Lung (tissue), 12 donors: Measurements from ENCODE around the gene ZNF441. TPM values are rescaled to one million over a fixed set of nuclear protein-coding genes. Genes with fewer than 3 reads are reported as not detected.
"Not testable (repeated sequence)": the region's sequence is repeated elsewhere in the genome, so short reads cannot be mapped to it uniquely, and the experiment has no call there.

Source experiments
- ATAC-seq: fragments of 200-7000 bp; cut with Tn5 transposase; one replicate; pipeline ENCODE4 v1.9.1; 2020; ENCODE audit warnings: moderate number of reproducible peaks; ENCODE audit not compliant: insufficient read depth, low FRiP score
- DNase-seq, 3 donors: peaks; one replicate each; pipeline ENCODE4 v3.0.0-alpha.2; 2013 to 2017
- H3K27ac ChIP-seq, 2 donors: one replicate each; pipeline ENCODE4 v1.5.1; 2013; ENCODE audit warnings: mild to moderate bottlenecking in 2 of 2, moderate library complexity in 2 of 2, control low read depth in 1 of 2, inconsistent platforms in 1 of 2, low read depth in 1 of 2, low read length in 1 of 2
- H3K27me3 ChIP-seq, 3 donors: one replicate each; pipeline ENCODE4 v1.5.1; 2013; ENCODE audit warnings: low read length in 2 of 3; ENCODE audit not compliant: control insufficient read depth in 3 of 3, insufficient read depth in 3 of 3
- H3K36me3 ChIP-seq, 4 donors: one replicate each; pipeline ENCODE4 v1.5.1; 2013; ENCODE audit warnings: low read length in 4 of 4, mild to moderate bottlenecking in 1 of 4, moderate library complexity in 1 of 4; ENCODE audit not compliant: control insufficient read depth in 4 of 4, insufficient read depth in 4 of 4
- H3K4me1 ChIP-seq, 5 donors: one replicate each; pipeline ENCODE4 v1.5.1; 2013; ENCODE audit warnings: low read length in 5 of 5, mild to moderate bottlenecking in 2 of 5, moderate library complexity in 1 of 5; ENCODE audit not compliant: control insufficient read depth in 5 of 5, insufficient read depth in 5 of 5
- H3K4me3 ChIP-seq: one replicate; pipeline ENCODE4 v1.5.1; 2013; ENCODE audit warnings: mild to moderate bottlenecking, control low read depth, moderate library complexity
- H3K9ac ChIP-seq, 2 donors: one replicate each; pipeline ENCODE4 v1.5.1; 2013; ENCODE audit warnings: low read length in 2 of 2, control low read depth in 1 of 2; ENCODE audit not compliant: insufficient read depth in 1 of 2
- H3K9me3 ChIP-seq, 4 donors: one replicate each; pipeline ENCODE4 v1.5.1; 2013; ENCODE audit warnings: low read length in 3 of 4, mild to moderate bottlenecking in 1 of 4, moderate library complexity in 1 of 4; ENCODE audit not compliant: control insufficient read depth in 4 of 4, insufficient read depth in 3 of 4
- CTCF ChIP-seq: IDR thresholded peaks from 2 replicates; pipeline ENCODE4 v1.5.1; 2012; ENCODE audit warnings: mild to moderate bottlenecking; ENCODE audit errors: control extremely low read depth, extremely low read depth
- WGBS, 2 donors: extraction: QIAGEN DNeasy Blood & Tissue Kit; methylation state at CpG; one replicate each; pipeline ENCODE4 v1.1.7; 2013; 5-methylcytosine and 5-hydroxymethylcytosine counted together
- polyA plus RNA-seq, 2 donors: library from polyadenylated mRNA; stranded (reverse); fragments of 200-250 nt; gene quantifications; one replicate each; pipeline ENCODE4 v1.2.1, GENCODE V29; 2013
- total RNA-seq, 2 donors: library from RNA; depleted of rRNA in 1 of 2; stranded (reverse); fragments of >200 nt in 1 of 2; gene quantifications; one replicate each; pipeline ENCODE4 v1.2.1, GENCODE V29; 2014 to 2021
- donor health status: control.
- donor health status: control.
- donor health status: Bipolar disorder and iron deficiency.
- donor health status: healthy.
- donor health status: DM: yes; HTN: yes; CAD: no.

The ZNF441 gene
- total and polyA plus RNA-seq, 4 donors, result 3.7 to 26.4 (median 6.6) TPM

DNA sequence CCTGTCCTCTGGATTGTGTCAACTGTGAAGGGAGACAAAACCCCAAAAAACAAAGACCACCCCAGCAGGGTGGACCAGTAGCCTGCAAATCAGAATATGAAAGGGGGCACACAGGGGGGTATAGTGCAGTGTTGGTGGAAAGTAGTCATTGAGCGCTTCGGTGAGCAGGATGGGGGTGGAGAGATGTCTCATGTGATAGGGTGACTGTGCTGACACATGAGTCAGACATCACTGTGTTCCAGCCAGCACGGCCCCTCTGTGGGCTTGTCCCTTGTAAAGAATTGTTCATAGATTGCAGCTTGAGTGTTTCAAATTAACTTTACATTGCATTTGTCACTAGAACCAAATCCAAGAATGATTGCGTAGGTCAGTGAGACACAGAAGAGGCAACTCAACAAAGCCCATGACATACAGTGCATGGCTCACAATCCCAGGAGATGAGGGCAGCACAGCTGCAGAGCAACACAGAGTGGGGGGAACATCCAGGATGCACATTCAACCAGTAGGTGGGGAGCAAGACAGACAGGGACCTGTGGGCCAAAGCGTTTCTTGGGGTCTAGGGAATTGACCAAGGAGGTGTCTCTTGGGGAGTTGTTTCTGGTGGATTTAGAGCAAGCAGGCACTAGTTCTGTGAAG lies 54.8 kb downstream of the ZNF441 start:
- H3K9me3 ChIP-seq, result peaks cover 0 to 5% (median 2%) of the 10 kb centered on the region in 4 donors
- no peaks in the 10 kb centered on the region for H3K27me3 ChIP-seq
- no peak overlapping the region for H3K27ac ChIP-seq
- no peak overlapping the region for H3K4me3 ChIP-seq
- 90 to 93% methylated on average over 5 of the region's 5 CpGs for WGBS, 2 donors
- ATAC-seq (no peak), DNase-seq (no peak)
- no peaks in the 10 kb centered on the region for H3K4me1 ChIP-seq
- H3K36me3 ChIP-seq, result peaks cover 3 to 18% (median 11%) of the 10 kb centered on the region in 4 donors
- TF ChIP-seq CTCF, result no peak
- H3K9ac ChIP-seq, result no peak overlapping the region

DNA sequence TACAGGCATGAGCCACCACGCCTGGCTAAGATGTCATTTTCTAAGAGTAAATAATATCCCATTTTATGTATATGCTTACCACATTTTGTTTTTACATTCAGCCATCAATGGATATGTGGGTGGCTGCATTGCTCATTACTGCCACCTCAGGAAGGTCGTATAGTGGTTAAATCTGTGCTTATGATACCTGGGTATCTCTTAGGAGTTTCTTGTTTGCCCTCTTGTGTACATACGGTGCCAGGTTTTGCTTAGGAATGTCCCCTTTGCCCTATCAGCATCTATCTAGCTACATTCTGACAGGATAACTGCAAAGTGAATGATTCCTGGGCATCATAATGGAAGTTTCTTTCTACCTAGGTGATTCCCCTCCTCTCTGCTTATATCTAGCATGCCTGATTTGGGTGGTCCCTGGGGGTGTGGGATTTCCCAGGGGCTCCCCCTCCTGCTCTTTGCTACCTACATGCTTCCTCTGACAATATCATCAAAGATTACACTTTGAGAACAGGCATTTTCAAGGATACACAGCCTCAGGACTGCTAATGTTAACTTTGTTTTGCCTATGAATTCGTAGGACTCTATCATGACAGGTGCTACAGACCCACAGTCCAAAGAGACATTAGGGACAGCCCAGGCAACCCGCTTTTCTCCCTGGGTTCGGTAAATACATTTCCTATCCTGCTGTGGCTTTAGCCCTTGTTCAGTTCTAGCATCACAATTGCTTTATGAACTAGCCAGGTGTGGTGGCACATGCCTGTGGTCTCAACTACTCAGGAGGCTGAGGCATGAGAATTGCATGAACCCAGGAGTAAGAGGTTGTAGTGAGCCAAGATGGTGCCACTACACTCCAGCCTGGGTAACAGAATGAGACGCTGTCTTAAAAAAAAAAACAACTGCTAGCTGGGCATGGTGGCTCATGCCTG lies 62.4 kb downstream of the ZNF441 start:
- not testable (repeated sequence) for ATAC-seq, H3K4me3 ChIP-seq, H3K27me3 ChIP-seq, H3K4me1 ChIP-seq, DNase-seq, H3K9ac ChIP-seq, H3K27ac ChIP-seq
- Histone ChIP-seq H3K9me3 (peaks cover 16 to 32% (median 29%) of the 10 kb centered on the region in 4 donors), H3K36me3 (peaks cover 10 to 41% (median 33%) of the 10 kb centered on the region in 4 donors)
- WGBS, 2 donors, result 95 to 97% methylated on average over 7 of the region's 7 CpGs

GRCh38 chr19:11832253-11832912 lies 65.6 kb downstream of the ZNF441 start:
- H3K9me3 ChIP-seq, result peaks cover 18 to 34% (median 31%) of the 10 kb centered on the region in 4 donors
- H3K4me3 ChIP-seq, result no peak overlapping the region
- DNase-seq, result no peak
- WGBS, 2 donors, result 97 to 98% methylated on average over 8 of the region's 8 CpGs
- H3K4me1 ChIP-seq, result no peaks in the 10 kb centered on the region
- H3K36me3 ChIP-seq, result peaks cover 10 to 46% (median 34%) of the 10 kb centered on the region in 4 donors
- no peak for TF ChIP-seq CTCF
- H3K27ac ChIP-seq, result no peak overlapping the region
- H3K9ac ChIP-seq, result no peak overlapping the region
- no peaks in the 10 kb centered on the region for H3K27me3 ChIP-seq
- no peak for ATAC-seq

- H3K9me3 ChIP-seq, result peaks cover 21 to 34% (median 31%) of the 10 kb centered on the region in 4 donors
- no peak for TF ChIP-seq CTCF
- DNase-seq, result no peak
- no peak overlapping the region for H3K27ac ChIP-seq
- H3K9ac ChIP-seq, result no peak overlapping the region
- H3K27me3 ChIP-seq, result no peaks in the 10 kb centered on the region
- H3K36me3 ChIP-seq, result peaks cover 10 to 46% (median 32%) of the 10 kb centered on the region in 4 donors
- ATAC-seq, result no peak
- WGBS, 2 donors, result 95 to 98% methylated on average over 2 of the region's 2 CpGs
- H3K4me1 ChIP-seq, result no peaks in the 10 kb centered on the region
- no peak overlapping the region for H3K4me3 ChIP-seq
Observed at GRCh38 chr19:11833541-11833940, 66.7 kb downstream of the ZNF441 start.
